GM23338 (cell line): ENCODE results near the gene RPTOR. TPM values are rescaled to one million over a fixed set of nuclear protein-coding genes. Genes with fewer than 3 reads are reported as not detected.
A peak's percentile ranks its signal among the peaks of the same experiment; 100 is the strongest.

Source experiments
- ATAC-seq: fragments of 200-7000 bp; cut with Tn5 transposase; 3 replicates; pipeline ENCODE4 v1.9.1; 2020
- DNase-seq: peaks from one replicate; pipeline ENCODE4 v3.0.0-alpha.2; 2015; ENCODE audit warnings: low spot score
- H2AFZ ChIP-seq: fragments of 200-600 bp; sonication (generic); 2 replicates; pipeline ENCODE4 v1.8.0; 2016; ENCODE audit warnings: antibody characterized with exemption, mild to moderate bottlenecking, moderate library complexity
- H3F3A ChIP-seq: fragments of 200-600 bp; sonication (generic); replicated peaks from 2 replicates; pipeline ENCODE4 v1.8.0; 2017; ENCODE audit warnings: antibody characterized with exemption, mixed run types, low read depth
- H3K27ac ChIP-seq: fragments of 200-600 bp; sonication (generic); 2 replicates; pipeline ENCODE4 v1.6.1; 2016; ENCODE audit warnings: low read depth
- H3K27me3 ChIP-seq: fragments of 200-600 bp; sonication (generic); 2 replicates; pipeline ENCODE4 v1.8.0; 2016; ENCODE audit warnings: mild to moderate bottlenecking, mixed run types, moderate library complexity; ENCODE audit not compliant: insufficient read depth
- H3K36me3 ChIP-seq: fragments of 200-600 bp; sonication (generic); 2 replicates; pipeline ENCODE4 v1.8.0; 2016; ENCODE audit warnings: mild to moderate bottlenecking; ENCODE audit not compliant: insufficient read depth
- H3K4me1 ChIP-seq: fragments of 200-600 bp; sonication (generic); 2 replicates; pipeline ENCODE4 v1.8.0; 2016; ENCODE audit warnings: mild to moderate bottlenecking, moderate library complexity; ENCODE audit not compliant: insufficient read depth
- H3K4me2 ChIP-seq: fragments of 200-600 bp; sonication (generic); 2 replicates; pipeline ENCODE4 v1.7.1; 2017; ENCODE audit warnings: mixed run types
- H3K4me3 ChIP-seq: fragments of 200-600 bp; sonication (generic); 2 replicates; pipeline ENCODE4 v1.6.1; 2016; ENCODE audit warnings: mixed run types
- H3K79me2 ChIP-seq: fragments of 200-600 bp; sonication (generic); replicated peaks from 2 replicates; pipeline ENCODE4 v1.8.0; 2017; ENCODE audit warnings: mild to moderate bottlenecking; ENCODE audit not compliant: insufficient read depth
- H3K9me2 ChIP-seq: fragments of 200-600 bp; sonication (generic); 2 replicates; pipeline ENCODE4 v1.8.0; 2017; ENCODE audit not compliant: insufficient read depth
- H4K20me1 ChIP-seq: fragments of 200-600 bp; sonication (generic); replicated peaks from 2 replicates; pipeline ENCODE4 v1.8.0; 2017; ENCODE audit warnings: mild to moderate bottlenecking; ENCODE audit not compliant: insufficient read depth
- H3K27ac Mint-ChIP-seq: 2 replicates; pipeline ENCODE4 v1.8.0; 2020; ENCODE audit warnings: inconsistent platforms, mild to moderate bottlenecking, moderate library complexity, mixed read lengths
- H3K27me3 Mint-ChIP-seq: 3 replicates; pipeline ENCODE4 v1.8.0; 2022; ENCODE audit warnings: low read depth, mild to moderate bottlenecking, moderate library complexity, mixed read lengths, inconsistent platforms; ENCODE audit not compliant: insufficient read depth, poor library complexity
- H3K36me3 Mint-ChIP-seq: 3 replicates; pipeline ENCODE4 v1.8.0; 2021; ENCODE audit warnings: low read depth, mild to moderate bottlenecking, inconsistent platforms, moderate library complexity, mixed read lengths
- H3K4me1 Mint-ChIP-seq: 3 replicates; pipeline ENCODE4 v1.8.0; 2020; ENCODE audit warnings: mild to moderate bottlenecking, inconsistent platforms, mixed read lengths
- H3K4me3 Mint-ChIP-seq: 3 replicates; pipeline ENCODE4 v1.8.0; 2021; ENCODE audit warnings: moderate library complexity, mild to moderate bottlenecking, inconsistent platforms, mixed read lengths
- H3K9me3 Mint-ChIP-seq: 3 replicates; pipeline ENCODE4 v1.8.0; 2020; ENCODE audit warnings: moderate library complexity, mild to moderate bottlenecking, inconsistent platforms, mixed read lengths
- CREB1 ChIP-seq: fragments of 250-450 bp; sonication (Bioruptor Pico); IDR thresholded peaks from 2 replicates; pipeline ENCODE4 v1.5.0; 2020; ENCODE audit warnings: low read depth, mild to moderate bottlenecking, moderate library complexity
- ETS1 ChIP-seq: IDR thresholded peaks from 2 replicates; pipeline ENCODE4 v1.6.1; 2016; ENCODE audit warnings: antibody characterized with exemption
- EZH2phosphoT487 ChIP-seq: fragments of 200-600 bp; sonication (generic); IDR thresholded peaks from one replicate; pipeline ENCODE4 v1.8.1; 2018; ENCODE audit warnings: antibody characterized with exemption; ENCODE audit not compliant: unreplicated experiment
- JUNB ChIP-seq: IDR thresholded peaks from one replicate; pipeline ENCODE4 v1.6.1; 2016; ENCODE audit warnings: antibody characterized with exemption; ENCODE audit not compliant: unreplicated experiment
- NANOG ChIP-seq: IDR thresholded peaks from 2 replicates; pipeline ENCODE4 v1.6.1; 2016; ENCODE audit warnings: antibody characterized with exemption, borderline replicate concordance
- POLR2AphosphoS5 ChIP-seq: IDR thresholded peaks from 2 replicates; pipeline ENCODE4 v1.6.1; 2016; ENCODE audit warnings: antibody characterized with exemption, low read depth
- REST ChIP-seq: IDR thresholded peaks from one replicate; pipeline ENCODE4 v1.6.1; 2018; ENCODE audit warnings: antibody characterized with exemption; ENCODE audit not compliant: unreplicated experiment
- ZNF114 ChIP-seq: fragments of 250-450 bp; sonication (Bioruptor Pico); IDR thresholded peaks from 2 replicates; pipeline ENCODE4 v1.5.0; 2020; ENCODE audit warnings: mild to moderate bottlenecking, moderate library complexity
- ZNF331 ChIP-seq: fragments of 250-450 bp; sonication (Bioruptor Pico); IDR thresholded peaks from 2 replicates; pipeline ENCODE4 v1.5.0; 2020; ENCODE audit warnings: low read depth, mild to moderate bottlenecking, moderate library complexity
- ZNF462 ChIP-seq: fragments of 250-450 bp; sonication (Bioruptor Pico); IDR thresholded peaks from 2 replicates; pipeline ENCODE4 v1.5.0; 2020; ENCODE audit warnings: mild to moderate bottlenecking, moderate library complexity
- polyA plus RNA-seq: library from polyadenylated mRNA; unstranded; fragments of >200 nt; fragmentation: Nextera tagmentation; extraction: Ambion mirVana; gene quantifications from 2 replicates; pipeline ENCODE4 v1.2.1, GENCODE V29; 2016
- total RNA-seq: library from RNA; depleted of rRNA; stranded (reverse); fragments of >200 nt; shearing (Covaris generic); gene quantifications from 2 replicates; pipeline ENCODE4 v1.2.3, GENCODE V29; 2014

RPTOR gene
- total and polyA plus RNA-seq, 2 experiments from 2014 or later: 9.5 to 38.0 TPM

GRCh38 chr17:80780381-80781198, 236.0 kb downstream of the RPTOR start:
- H3K36me3 Mint-ChIP-seq: peaks cover 5% of the 10 kb centered on the region; the same call in 2 of the 3 replicates
- no peaks in the 10 kb centered on the region for H3K36me3 ChIP-seq
- H4K20me1 ChIP-seq: peaks cover 9% of the 10 kb centered on the region; the same call in 1 of the 2 replicates
- H3K4me1 ChIP-seq: 0 out of 2 replicates have a peak, but pooled peaks cover 10% of the 10 kb centered on the region
- H3K27ac Mint-ChIP-seq: peak overlapping the region; percentile 20; the same call in 1 of the 2 replicates
- no peaks in the 10 kb centered on the region for H3F3A ChIP-seq
- H3K4me1 Mint-ChIP-seq: peaks cover 42% of the 10 kb centered on the region
- H3K4me3 Mint-ChIP-seq: no peak overlapping the region
- DNase-seq (no peak), ATAC-seq (peak; percentile 16; the same call in 1 of the 3 replicates)
- H3K4me2 ChIP-seq: no peak overlapping the region
- H3K27ac ChIP-seq: no peak overlapping the region
- peaks cover 4% of the 10 kb centered on the region; the same call in 1 of the 2 replicates for H3K79me2 ChIP-seq
- H3K9me2 ChIP-seq: no peaks in the 10 kb centered on the region
- H2AFZ ChIP-seq: no peak overlapping the region
- no peak overlapping the region for H3K4me3 ChIP-seq
- peaks cover 8% of the 10 kb centered on the region for H3K27me3 Mint-ChIP-seq
- no peaks in the 10 kb centered on the region for H3K9me3 Mint-ChIP-seq
- TF ChIP-seq ZNF462 (CRISPR knock-in tag): no peak
- no peak for TF ChIP-seq POLR2AphosphoS5
- no peak for TF ChIP-seq ZNF114
- no peak for TF ChIP-seq EZH2phosphoT487
- no peak for TF ChIP-seq CREB1 (CRISPR knock-in tag)
- no peak for TF ChIP-seq NANOG
- TF ChIP-seq REST: no peak
- TF ChIP-seq ETS1: no peak
- no peak for TF ChIP-seq JUNB
- no peak for TF ChIP-seq ZNF331
- H3K27me3 ChIP-seq: no peaks in the 10 kb centered on the region
